Stimulated activated CD8-positive, alpha-beta memory T cell treated with anti-CD3 and anti-CD28 coated beads, Interleukin-7, amount 100 ng/mL, for 1 hour (primary cell): Measurements from ENCODE around the gene FOXO6.

Experiments used
- DNase-seq, 2 donors: peaks; one replicate each; pipeline ENCODE4 v3.0.0-alpha.2; 2020; ENCODE audit warnings: low read depth in 2 of 2

The FOXO6 gene

DNA sequence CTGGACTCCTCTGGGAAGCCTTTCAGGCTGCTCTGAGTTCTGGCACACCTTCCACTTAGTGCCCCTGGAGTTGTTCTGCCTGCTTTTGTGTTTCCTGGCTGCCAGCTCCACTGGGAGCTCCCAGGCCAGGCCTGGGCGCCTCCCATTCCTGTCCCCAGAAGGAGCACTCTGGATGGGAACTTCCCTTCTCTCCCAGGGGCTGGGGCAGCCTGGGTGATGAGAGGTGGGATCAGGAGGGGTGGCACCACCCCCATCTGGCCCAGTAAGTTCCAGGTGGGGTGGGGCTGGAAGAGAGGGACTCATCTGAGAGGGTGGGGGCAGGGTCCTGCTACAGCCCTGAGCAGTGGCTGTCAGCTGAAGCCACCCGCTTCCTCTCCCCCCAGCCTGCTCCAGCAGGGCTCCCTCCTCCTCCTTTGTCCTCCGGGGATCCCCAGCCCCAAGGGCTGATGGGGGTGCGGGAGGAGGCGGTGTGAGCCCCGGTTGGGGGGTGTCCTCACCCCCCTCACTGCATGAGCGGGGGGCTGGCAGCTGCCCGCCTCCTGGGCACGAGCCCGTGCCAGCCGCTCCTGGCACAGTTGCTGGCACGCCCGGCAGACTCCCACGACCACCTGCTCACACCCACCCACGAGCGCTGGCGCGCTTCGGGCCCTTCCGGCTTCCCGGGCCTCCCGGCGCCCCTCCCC is 4.7 kb downstream of the FOXO6 start:
- no peak for DNase-seq

DNA sequence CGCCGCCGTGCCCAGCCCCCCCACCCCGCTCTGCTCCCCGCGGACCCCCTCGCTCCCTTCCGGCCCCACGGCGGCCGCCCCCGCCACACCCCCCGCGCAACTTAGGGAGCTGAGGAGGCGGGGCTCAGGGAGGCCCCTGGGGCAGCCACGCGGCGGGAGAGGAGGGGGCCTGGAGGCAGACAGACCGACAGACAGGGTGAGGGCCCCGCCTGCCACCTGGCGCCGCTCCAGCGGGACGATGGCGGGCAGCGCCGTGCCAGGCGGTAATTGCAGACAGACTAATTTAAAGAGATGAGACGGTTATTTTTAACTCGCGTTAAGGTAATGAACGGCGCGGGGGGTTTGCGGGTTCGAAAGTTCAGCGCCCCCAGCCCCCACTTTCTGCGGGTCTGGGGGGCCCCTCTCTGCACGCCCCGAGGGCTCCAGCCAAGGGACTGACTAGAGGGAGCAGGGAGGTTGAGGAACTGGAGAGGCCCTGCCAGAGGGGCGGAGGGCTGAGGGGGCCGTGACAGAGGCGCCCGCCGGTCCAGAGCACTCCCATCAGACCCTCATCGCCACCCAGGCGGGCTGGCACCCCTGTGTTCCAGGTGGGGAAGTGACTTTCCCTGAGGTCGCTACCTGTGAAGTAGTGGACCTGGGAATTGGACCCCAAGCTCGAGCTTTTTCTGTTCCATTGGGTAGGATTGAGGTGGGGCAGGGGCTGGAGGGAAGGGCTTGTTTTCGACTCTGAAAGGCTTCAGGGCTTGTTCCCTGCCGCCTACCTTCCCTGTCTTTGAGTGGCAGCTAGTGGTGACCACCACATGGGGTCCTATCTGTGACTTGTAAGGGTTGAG is 5.4 kb downstream of the FOXO6 start:
- DNase-seq = peak in 1 of 2 donors; percentile 8

DNA sequence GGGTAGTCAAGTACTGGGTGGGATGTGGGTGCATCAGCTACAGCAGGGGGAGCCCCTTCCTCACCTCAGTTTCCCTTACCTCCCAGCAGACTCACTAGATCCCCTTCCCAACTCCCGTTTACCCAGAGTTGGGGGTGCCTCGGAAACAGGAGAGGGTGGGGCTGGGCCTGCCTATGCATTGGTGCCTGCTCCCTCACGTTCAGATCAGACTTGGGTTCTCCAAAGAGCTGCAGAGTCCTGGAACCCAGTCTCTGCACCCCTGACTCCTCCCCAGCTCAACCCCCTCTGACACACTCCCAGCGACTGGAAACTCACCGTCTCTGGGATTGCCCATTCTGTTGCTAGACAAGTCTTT is 6.0 kb downstream of the FOXO6 start:
- DNase-seq = no peak

DNA sequence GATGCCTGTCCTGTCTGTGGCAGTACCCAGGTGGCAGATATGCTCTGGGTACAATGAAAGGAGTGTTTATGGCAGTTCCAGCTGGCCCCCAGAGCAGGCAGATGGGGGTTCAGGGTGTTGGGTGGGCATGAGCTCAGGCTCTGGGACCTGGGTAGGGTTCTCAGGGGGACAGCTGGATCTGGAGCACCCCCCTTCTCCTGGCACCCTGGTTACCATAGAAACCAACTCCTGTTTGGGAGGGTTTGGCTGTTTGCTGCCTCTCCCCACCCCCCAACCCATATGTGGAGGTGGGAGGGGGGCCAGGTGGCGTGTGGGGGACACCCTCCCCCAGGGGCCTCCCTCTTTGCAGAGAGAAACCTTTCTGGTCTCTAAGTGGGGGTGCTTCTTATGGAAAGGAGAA is 7.1 kb downstream of the FOXO6 start:
- no peak for DNase-seq

DNA sequence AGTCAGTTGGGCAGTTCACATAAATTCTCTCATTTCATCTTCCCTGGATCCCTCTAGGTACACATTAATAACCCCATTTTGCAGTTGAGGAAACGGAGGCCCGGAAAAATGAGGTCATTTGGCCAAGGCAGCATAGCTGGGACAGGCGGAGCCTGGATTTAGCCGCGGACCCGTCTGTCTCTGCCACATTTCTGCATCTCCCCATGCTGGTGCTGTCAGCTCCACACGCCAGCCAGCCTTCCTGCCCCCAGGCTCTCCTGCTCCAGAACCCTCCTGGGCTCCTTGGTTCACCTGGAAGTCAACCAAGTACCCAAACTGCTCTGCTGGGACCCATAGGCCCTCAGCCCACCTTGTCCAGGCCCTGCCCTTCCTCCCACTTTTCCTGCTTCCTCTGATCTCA is 7.6 kb downstream of the FOXO6 start:
- DNase-seq = no peak

DNA sequence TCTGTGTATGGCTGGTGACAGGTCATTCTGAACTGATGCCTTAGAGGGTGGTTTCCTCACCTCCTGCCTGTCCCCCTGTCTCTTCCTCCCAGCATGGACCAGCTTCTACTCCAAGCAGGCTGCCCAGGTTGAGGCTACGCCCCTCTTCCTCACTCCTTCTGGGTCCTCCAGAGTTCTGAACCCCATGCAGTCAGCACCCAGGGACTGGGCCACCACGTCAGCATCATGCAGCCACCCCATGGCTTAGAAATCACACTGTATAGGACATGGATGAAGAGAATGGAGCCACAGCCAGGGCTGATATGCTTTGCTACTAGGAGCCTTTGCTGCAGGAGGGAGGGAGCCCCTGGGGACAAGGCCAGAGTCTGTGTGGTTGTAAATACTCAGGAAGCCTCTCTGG is 8.3 kb downstream of the FOXO6 start:
- no peak for DNase-seq

DNA sequence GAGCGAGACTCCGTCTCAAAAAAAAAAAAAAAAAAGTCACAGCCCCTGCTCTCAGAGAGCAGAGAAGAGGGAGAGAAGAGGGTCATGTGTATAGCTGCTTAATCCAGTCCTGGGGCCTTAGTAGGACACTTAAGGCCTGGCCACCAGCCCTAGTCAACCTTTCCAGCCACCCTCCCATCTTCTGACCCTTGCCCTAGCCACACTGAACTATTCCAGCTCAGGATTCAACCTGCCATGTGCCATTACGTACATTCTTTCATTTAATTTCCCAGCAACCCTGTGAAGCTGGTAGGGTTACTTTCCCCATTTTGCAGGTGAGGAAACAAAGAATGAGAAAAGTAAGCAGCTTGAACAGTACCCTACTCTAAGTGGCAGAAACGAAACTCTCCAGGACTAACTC is 9.0 kb downstream of the FOXO6 start:
- no peak for DNase-seq

DNA sequence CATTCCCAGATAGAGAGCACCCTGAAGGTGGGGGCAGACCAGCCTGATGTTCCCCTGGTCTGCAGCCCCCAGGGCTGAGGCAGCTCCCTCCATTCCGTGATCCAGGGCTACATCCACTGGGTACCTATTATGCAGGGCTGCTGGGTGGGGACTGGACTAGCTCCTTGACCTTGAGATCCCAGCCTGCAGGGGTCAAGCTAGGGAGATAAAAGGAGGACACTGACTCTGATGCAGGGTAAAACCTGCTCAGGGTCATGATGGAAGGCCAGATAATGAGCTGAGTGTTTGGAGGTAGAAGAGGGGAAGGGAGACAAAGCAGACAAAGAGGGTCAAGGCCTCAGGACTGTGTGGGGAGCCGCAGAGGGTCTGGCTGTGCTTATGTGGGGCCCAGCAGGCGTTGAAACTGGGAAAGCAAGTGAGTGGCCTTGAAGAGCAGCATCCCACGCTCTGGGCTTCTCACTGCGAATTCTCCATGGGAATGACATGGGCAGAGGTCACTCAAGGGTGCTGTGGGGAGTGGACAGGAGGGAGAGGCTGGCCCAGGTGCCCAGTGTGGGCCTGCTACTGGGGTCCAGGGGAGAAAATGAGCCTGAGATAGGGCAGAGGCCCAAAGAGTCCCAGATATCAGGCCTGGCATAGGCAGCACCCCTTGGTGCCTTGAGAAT is 9.7 kb downstream of the FOXO6 start:
- DNase-seq = no peak

DNA sequence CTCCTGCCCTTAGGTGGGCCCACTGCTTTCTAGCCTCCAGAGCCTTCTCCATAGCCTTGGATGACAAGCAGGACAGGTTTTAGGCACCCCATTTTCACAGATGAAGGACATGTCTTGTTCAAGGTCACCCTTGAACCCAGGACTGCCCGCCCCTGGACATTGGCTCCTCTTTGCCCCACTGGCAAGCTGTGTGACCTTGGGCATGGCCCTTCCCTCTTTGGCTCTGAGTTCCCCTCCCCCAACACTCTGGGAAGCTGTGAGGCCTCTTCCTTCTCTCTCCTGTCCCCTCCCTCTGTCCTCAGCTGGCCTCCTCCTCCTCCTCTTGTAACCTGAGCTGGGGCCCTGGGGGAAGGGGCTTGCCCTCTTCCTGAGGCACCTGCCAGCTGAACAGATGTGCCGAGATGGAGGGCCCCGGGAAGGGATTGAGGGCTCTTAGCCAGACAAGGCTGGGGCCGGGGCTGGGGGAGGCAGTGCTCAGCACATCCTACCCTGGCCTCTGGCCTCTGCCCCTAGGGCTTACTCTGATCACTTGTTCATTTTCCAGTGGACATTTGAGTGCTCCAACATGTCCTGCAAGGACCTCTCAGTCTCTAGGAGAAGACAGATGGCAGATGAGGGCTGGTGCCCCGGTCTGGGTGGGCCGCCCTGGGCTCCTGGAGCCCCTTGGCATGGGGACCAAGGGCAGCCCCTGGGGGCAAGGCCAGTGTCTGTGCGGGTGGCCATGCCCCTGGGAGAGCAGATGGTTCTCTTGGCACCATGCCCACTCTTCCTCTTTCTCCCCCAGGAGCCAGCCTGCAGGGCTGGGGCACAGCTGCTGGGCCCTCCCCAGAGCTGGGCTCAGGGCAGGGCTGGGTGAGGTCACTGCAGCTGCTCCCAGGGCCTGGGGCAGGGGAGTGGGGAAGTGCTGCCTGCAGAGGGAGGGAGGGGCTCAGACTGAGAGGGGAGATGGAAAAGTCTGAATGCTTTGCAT is 10.7 kb downstream of the FOXO6 start:
- no peak for DNase-seq

DNA sequence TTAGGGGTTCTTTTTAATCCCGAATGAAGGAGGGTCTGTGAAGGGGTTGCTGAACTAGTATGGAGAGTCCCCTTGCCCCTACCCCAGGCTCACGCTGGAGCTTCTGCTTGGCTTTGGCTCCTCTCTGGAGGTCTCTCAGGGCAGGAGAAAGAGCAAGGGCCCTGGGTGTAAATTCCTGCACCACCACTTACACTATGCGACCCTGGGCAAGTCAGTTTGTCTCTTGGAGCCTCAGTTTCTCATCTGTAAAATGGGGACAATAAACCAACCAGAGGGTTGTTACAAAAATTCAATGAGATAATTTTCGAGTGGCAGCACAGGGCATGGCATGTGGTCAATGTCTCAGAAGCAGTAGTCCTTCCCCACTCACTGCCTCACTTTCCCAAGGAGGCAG is 11.4 kb downstream of the FOXO6 start:
- no peak for DNase-seq

DNA sequence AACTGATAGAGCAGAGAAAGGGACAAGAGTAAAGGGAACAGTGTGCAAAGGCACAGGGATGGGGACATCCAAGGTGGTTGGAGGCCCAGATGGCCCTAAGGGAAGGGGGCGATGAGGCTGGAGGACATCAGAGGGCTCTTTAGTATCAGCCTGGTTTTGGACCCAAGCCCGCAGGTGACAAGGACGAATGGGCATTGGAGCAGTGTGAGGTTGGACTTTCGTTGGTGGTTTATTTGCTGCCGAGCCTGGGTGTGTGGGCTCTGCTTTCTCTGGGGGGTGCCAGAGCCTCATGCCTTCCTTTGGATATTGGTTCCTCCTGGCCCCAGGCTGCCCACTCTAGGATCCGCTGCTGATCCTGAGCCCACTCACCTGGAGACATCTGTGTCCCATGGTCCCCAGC is 12.1 kb downstream of the FOXO6 start:
- DNase-seq = no peak

DNA sequence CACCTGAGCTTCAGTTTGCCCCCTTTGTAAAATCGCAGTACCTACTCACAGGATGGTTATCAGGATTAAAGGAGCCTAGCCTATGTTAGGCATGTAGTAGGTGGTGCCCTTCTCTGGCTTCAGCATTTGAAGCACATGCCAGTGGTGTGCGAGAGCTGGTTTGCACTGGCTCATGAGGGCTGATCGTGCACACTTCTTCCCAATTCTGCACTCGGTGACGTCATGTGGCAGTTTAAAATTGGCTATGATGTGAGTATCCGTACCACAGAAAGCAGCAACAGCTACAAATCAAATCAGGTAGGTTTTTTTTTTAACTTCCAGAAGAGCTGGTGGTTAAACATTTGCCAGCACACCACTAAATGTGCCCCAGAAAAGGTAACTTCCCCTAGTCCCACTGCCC is 13.5 kb downstream of the FOXO6 start:
- no peak for DNase-seq

DNA sequence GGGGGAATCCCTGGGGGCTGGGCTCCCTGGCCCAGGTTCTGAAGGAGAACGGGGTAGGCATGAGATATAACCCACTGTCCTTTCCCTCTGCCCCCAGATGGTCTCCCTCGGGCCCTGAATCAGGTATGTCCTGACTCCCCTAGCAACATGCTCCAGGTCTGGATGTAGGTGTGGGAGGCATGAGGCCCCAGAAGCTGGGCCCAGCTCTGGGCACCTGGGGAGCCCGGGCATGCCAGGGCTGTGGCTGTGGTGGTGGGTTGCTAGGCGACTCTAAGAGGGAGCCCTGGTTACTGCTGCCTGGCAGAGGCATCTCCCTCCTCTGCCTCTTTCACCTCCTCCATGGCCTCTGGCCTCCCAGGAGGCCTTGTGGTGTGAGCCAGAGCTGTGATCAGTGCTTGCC is 16.2 kb downstream of the FOXO6 start:
- no peak for DNase-seq

DNA sequence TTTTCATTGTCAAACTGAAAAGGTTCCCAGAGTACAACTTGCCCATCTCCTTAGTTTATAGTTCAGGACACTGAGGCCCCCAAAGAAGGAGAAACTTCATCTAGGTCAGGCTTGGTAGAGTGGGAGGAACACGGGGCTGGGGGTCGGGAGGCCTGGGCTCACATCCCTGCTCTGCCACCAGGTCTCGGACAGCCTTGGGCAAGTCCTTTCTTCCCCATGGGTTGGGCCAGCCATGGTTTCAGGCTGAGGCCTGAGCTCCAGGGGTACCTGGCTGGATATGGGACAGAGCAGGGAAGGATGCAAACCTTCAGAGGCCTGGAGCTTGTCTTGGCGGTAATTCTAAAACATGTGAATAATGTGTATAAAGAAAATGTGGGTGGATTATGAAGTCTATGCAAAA is 17.0 kb downstream of the FOXO6 start:
- no peak for DNase-seq

DNA sequence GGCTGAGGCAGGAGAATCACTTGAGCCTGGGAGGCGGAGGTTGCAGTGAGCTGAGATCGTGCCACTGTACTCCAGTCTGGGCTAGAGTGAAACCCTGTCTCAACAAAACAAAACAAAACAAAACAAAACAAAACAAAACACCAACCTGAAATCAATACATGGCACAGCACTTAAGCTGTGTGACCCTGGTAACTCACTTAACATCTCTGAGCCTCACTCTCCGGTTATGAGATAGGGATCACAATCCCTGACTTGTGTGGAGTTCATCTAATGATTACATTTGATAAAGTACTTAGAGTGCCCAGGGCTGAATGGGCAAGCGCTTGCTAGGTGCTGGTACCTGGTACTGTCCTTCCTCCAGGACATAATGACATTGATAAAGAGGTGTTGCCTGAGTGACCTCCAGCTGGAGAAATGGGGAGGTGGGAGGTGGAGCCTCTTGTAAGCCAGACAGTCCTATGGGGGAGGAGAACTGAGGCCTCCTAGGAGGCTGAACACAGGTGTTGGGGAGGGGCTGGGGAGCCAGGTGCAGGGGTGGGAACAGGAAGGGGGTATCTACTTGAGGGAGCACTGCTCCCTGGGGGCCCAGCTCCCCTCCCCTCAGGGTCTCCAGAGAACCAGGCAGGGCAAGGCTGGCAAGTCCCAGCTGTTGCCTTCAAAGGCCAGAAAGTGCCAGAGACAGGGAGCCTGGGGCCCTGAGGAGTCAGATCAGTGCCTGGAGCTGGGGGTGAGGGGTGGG is 17.9 kb downstream of the FOXO6 start:
- DNase-seq = no peak

DNA sequence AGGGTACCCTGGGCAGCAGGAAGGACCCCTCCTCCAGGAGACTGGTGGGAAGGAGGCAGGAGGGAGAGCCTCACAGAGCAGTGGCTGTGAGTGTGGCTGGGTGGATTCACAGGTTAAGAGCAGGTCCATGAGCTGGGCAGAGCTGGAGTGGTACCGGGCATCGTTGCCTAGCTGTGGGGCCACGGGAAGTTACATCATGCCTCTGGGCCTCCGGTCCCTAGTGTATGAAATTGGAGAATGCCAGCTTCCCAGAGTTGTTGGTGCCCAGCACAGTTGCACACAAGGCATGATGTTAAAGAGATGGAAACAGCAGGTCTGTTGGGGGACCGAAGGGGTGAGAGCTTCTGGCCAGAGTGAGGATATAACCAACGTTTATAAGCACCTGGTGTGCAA is 18.5 kb downstream of the FOXO6 start:
- DNase-seq = no peak

DNA sequence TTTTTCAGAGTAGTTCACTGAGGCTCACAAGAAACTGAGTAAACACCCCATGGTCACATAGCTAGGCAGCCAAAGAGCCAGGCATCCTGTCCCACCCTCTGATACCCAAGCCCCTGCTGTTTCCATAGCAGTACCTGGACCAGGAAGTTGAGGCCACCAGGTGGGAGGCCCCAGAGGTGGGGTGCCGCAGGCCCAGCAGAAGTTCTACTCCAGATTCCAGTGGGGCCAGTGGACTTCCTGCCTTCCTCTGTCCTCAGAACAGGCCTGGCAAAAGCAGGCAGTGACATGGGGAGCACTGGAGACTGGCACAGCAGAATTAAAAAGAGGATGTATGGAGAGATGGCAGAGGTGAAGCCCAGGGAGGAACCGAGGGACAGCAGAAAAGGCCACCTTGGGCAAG is 19.0 kb downstream of the FOXO6 start:
- DNase-seq = no peak

DNA sequence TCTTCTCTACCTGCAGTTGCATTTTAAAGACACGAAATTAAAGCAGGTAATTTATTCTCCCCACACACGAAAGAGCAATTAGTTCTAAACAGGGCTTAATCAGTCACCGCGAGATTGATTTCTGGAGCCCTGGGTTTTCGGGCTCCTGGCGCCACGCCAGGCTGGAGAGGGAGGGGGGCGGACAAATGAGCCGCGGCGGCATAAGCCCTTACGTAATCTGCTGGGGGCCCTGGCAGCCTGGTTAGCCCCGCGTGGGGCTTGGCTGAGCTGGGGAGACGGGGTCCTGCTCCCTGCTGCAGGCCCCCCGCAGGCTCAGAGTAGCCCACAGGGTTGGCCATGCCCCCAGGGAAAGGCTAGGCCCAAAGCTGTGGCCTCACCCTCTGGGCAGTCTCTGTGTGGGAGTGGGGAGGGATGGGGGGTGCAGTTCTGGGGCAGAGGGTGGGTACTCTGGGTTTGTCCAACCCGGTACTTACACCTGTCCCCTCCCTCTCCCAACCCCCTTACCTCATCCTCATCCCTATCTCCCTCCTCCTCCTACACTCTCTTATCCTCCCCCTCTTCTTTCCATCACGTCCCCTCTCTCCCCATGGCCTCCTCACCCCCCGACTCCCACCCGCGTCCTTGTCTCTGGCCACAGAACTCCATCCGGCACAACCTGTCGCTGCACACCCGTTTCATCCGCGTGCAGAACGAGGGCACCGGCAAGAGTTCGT is 19.9 kb downstream of the FOXO6 start:
- no peak for DNase-seq

DNA sequence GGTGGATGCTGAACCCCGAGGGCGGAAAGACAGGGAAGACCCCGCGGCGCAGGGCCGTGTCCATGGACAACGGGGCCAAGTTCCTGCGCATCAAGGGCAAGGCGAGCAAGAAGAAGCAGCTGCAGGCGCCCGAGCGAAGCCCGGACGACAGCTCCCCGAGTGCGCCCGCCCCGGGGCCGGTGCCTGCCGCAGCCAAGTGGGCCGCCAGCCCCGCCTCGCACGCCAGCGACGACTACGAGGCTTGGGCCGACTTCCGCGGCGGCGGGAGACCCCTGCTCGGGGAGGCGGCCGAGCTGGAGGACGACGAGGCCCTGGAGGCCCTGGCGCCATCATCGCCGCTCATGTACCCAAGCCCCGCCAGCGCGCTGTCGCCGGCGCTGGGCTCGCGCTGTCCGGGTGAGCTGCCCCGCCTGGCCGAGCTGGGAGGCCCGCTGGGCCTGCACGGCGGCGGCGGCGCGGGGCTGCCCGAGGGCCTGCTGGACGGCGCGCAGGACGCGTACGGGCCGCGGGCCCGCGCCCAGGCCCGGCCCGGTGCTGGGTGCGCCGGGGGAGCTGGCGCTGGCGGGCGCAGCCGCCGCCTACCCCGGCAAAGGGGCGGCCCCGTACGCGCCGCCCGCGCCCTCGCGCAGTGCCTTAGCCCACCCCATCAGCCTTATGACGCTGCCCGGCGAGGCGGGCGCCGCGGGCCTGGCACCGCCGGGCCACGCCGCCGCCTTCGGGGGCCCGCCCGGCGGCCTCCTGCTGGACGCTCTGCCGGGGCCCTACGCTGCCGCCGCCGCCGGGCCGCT is 20.7 kb downstream of the FOXO6 start:
- DNase-seq = no peak
